Pons (tissue), 1 donor: ENCODE data around the gene MADCAM1.
A peak's percentile ranks its signal among the peaks of the same experiment; 100 is the strongest.
"Not testable (repeated sequence)": the region's sequence is repeated elsewhere in the genome, so short reads cannot be mapped to it uniquely, and the experiment has no call there.

Source experiments
- DNase-seq: peaks from one replicate; pipeline ENCODE4 v3.0.0-alpha.2; 2016; ENCODE audit warnings: low spot score

The MADCAM1 gene

GRCh38 chr19:496112-496665, at the start of gene MADCAM1:
MADCAM1 (plus strand) TSS chr19:496486; CDS start chr19:496500, 14 bp downstream.
- no peak for DNase-seq

- DNase-seq, result no peak
Measured at GRCh38 chr19:447064-447426, 49.2 kb upstream of the MADCAM1 start.

GRCh38 chr19:447816-448560, 48.3 kb upstream of the MADCAM1 start:
- DNase-seq, result no peak

GRCh38 chr19:449916-450315, 46.4 kb upstream of the MADCAM1 start:
- DNase-seq, result no peak

- not testable (repeated sequence) for DNase-seq
Measured at GRCh38 chr19:450912-451481, 45.3 kb upstream of the MADCAM1 start.

- DNase-seq, result no peak
Measured at GRCh38 chr19:452829-453228, 43.5 kb upstream of the MADCAM1 start.

- no peak for DNase-seq
Measured at GRCh38 chr19:453606-454005, 42.7 kb upstream of the MADCAM1 start.

GRCh38 chr19:455031-455705, 41.1 kb upstream of the MADCAM1 start:
- no peak for DNase-seq

GRCh38 chr19:455851-456546, 40.3 kb upstream of the MADCAM1 start:
- DNase-seq, result no peak

- DNase-seq, result no peak
Measured at GRCh38 chr19:456547-457110, 39.7 kb upstream of the MADCAM1 start.

GRCh38 chr19:457636-458035, 38.6 kb upstream of the MADCAM1 start:
- DNase-seq, result no peak

- no peak for DNase-seq
Measured at GRCh38 chr19:458091-459042, 37.9 kb upstream of the MADCAM1 start.

- DNase-seq, result peak; percentile 40
Measured at GRCh38 chr19:459724-460511, 36.4 kb upstream of the MADCAM1 start.

- no peak for DNase-seq
Measured at GRCh38 chr19:460877-461720, 35.2 kb upstream of the MADCAM1 start, which contains the start of gene SHC2. SHC2 (minus strand) TSS chr19:461033; CDS start chr19:460996, 37 bp downstream.

- no peak for DNase-seq
Measured at GRCh38 chr19:461721-462551, 34.4 kb upstream of the MADCAM1 start.

- DNase-seq, result no peak
Measured at GRCh38 chr19:463483-464207, 32.6 kb upstream of the MADCAM1 start.

- no peak for DNase-seq
Measured at GRCh38 chr19:464208-464545, 32.1 kb upstream of the MADCAM1 start.
